G401.6 (cell line): ENCODE measurements around the gene DNAJC4.

Experiments used
- FAIRE-seq: peaks from 2 replicates; lab custom pipeline; 2012; peaks lifted over from hg19 to GRCh38; lab: Jason Lieb, UNC

Gene DNAJC4

GRCh38 chr11:64281957-64282770, 51.8 kb downstream of the DNAJC4 start:
- no peak for FAIRE-seq

DNA sequence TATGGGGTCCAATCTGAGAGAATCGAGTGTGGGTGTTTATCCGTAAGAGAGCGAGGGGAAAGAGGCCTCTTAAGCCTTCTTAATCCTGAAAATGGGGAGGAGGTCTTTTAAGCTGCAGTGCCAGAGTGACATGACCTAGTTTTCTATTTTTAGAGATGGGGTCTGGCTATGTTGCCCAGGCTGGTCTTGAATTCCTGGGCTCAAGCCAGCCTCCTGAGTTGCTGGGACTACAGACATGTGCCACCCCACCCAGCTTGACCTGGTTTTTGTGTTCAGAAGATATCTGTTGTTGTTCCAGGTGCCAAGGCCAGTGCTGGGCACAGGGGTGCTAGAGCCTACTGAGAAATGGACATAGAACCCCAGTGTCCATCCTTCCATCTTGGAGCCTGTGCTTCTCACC, 52.7 kb downstream of the DNAJC4 start:
- FAIRE-seq: no peak
